MM.1S (cell line): Measurements from ENCODE around the gene FHL3.

Experiments used
- DNase-seq: peaks from one replicate; pipeline ENCODE4 v3.0.0-alpha.2; 2015
- H2AFZ ChIP-seq: fragments of 300-600 bp; sonication (generic); 2 replicates; pipeline ENCODE4 v1.6.0; 2016; ENCODE audit warnings: antibody characterized with exemption, low read length
- H3F3A ChIP-seq: fragments of 300-600 bp; sonication (generic); 2 replicates; pipeline ENCODE4 v1.6.1; 2016; ENCODE audit warnings: mild to moderate bottlenecking, antibody characterized with exemption, low read length, moderate library complexity, mixed read lengths; ENCODE audit not compliant: insufficient read depth
- H3K27ac ChIP-seq: fragments of 300-600 bp; sonication (generic); 2 replicates; pipeline ENCODE4 v1.5.1; 2016; ENCODE audit warnings: mild to moderate bottlenecking, low read length
- H3K27me3 ChIP-seq: fragments of 300-600 bp; sonication (generic); replicated peaks from 2 replicates; pipeline ENCODE4 v1.6.0; 2016; ENCODE audit warnings: low read length; ENCODE audit not compliant: insufficient read depth
- H3K36me3 ChIP-seq: fragments of 300-600 bp; sonication (generic); replicated peaks from 2 replicates; pipeline ENCODE4 v1.6.1; 2016; ENCODE audit warnings: mild to moderate bottlenecking, low read length, mixed read lengths; ENCODE audit not compliant: insufficient read depth
- H3K4me1 ChIP-seq: fragments of 300-600 bp; sonication (generic); 2 replicates; pipeline ENCODE4 v1.6.1; 2016; ENCODE audit warnings: low read length, mixed read lengths
- H3K4me2 ChIP-seq: fragments of 300-600 bp; sonication (generic); 2 replicates; pipeline ENCODE4 v1.6.0; 2016; ENCODE audit warnings: low read depth, low read length
- H3K4me3 ChIP-seq: fragments of 300-600 bp; sonication (generic); 2 replicates; pipeline ENCODE4 v1.5.1; 2016; ENCODE audit warnings: low read length, mixed read lengths
- H3K79me2 ChIP-seq: fragments of 300-600 bp; sonication (generic); 2 replicates; pipeline ENCODE4 v1.6.1; 2016; ENCODE audit warnings: mixed run types, low read length, mixed read lengths
- H3K9ac ChIP-seq: fragments of 300-600 bp; sonication (generic); 2 replicates; pipeline ENCODE4 v1.6.1; 2016; ENCODE audit warnings: low read length, mixed read lengths
- H3K9me2 ChIP-seq: fragments of 300-600 bp; sonication (generic); replicated peaks from 2 replicates; pipeline ENCODE4 v1.6.1; 2016; ENCODE audit warnings: mild to moderate bottlenecking, low read length, mixed read lengths; ENCODE audit not compliant: insufficient read depth
- H3K9me3 ChIP-seq: fragments of 300-600 bp; sonication (generic); replicated peaks from 2 replicates; pipeline ENCODE4 v1.6.1; 2016; ENCODE audit warnings: mild to moderate bottlenecking, low read length, mixed read lengths; ENCODE audit not compliant: insufficient read depth
- H4K20me1 ChIP-seq: fragments of 300-600 bp; sonication (generic); 2 replicates; pipeline ENCODE4 v1.6.1; 2016; ENCODE audit warnings: mild to moderate bottlenecking, low read length, moderate library complexity, mixed read lengths; ENCODE audit not compliant: insufficient read depth
- CTCF ChIP-seq: fragments of 300-600 bp; sonication (generic); IDR thresholded peaks from 2 replicates; pipeline ENCODE4 v1.5.1; 2016; ENCODE audit warnings: antibody characterized with exemption, low read length, mixed read lengths
- EZH2 ChIP-seq: fragments of 300-600 bp; sonication (generic); optimal IDR thresholded peaks from 2 replicates; pipeline ENCODE3; 2017; ENCODE audit warnings: low read depth, mild to moderate bottlenecking, antibody characterized with exemption, low read length, mixed read lengths
- EZH2phosphoT487 ChIP-seq: fragments of 300-600 bp; sonication (generic); IDR thresholded peaks from 2 replicates; pipeline ENCODE4 v1.6.1; 2018; ENCODE audit warnings: antibody characterized with exemption, low read length

Gene FHL3

GRCh38 chr1:37989361-37989930 lies 15.9 kb downstream of the FHL3 start:
- H2AFZ ChIP-seq: peak overlapping the region; percentile 71
- peak; percentile 39 for DNase-seq

GRCh38 chr1:37987679-37988078 lies 17.6 kb downstream of the FHL3 start:
- no peak overlapping the region for H3K9ac ChIP-seq
- no peak overlapping the region for H3K4me2 ChIP-seq
- H4K20me1 ChIP-seq: 0 out of 2 replicates have a peak, but pooled peaks cover 3% of the 10 kb centered on the region
- H3K27me3 ChIP-seq: no peaks in the 10 kb centered on the region
- H3K9me3 ChIP-seq: no peaks in the 10 kb centered on the region
- H2AFZ ChIP-seq: no peak overlapping the region
- no peak overlapping the region for H3K27ac ChIP-seq
- TF ChIP-seq EZH2 (no peak), CTCF (no peak)
- peaks cover 6% of the 10 kb centered on the region for H3F3A ChIP-seq
- no peak for DNase-seq
- H3K4me1 ChIP-seq: peaks cover 9% of the 10 kb centered on the region
- no peak overlapping the region for H3K4me3 ChIP-seq
- H3K9me2 ChIP-seq: no peaks in the 10 kb centered on the region
- peaks cover 32% of the 10 kb centered on the region for H3K79me2 ChIP-seq
- H3K36me3 ChIP-seq: peaks cover 4% of the 10 kb centered on the region; the same call in 1 of the 2 replicates

More at GRCh38 chr1:37989361-37989930, 15.9 kb downstream of the FHL3 start:
- peak overlapping the region; percentile 84 for H3K4me3 ChIP-seq
- TF ChIP-seq EZH2 (no peak), EZH2phosphoT487 (no peak), CTCF (no peak)
- H3K9ac ChIP-seq: peak overlapping the region; percentile 82
- 0 out of 2 replicates have a peak, but pooled peaks cover 3% of the 10 kb centered on the region for H4K20me1 ChIP-seq
- H3K36me3 ChIP-seq: peaks cover 4% of the 10 kb centered on the region; the same call in 1 of the 2 replicates
- peaks cover 9% of the 10 kb centered on the region for H3K4me1 ChIP-seq
- no peaks in the 10 kb centered on the region for H3K9me3 ChIP-seq
- peaks cover 32% of the 10 kb centered on the region for H3K79me2 ChIP-seq
- H3K4me2 ChIP-seq: peak overlapping the region; percentile 55
- no peaks in the 10 kb centered on the region for H3K27me3 ChIP-seq
- peaks cover 6% of the 10 kb centered on the region for H3F3A ChIP-seq
- H3K27ac ChIP-seq: peak overlapping the region; percentile 46; the same call in 1 of the 2 replicates
- H3K9me2 ChIP-seq: no peaks in the 10 kb centered on the region

GRCh38 chr1:37983546-37983945 lies 21.8 kb downstream of the FHL3 start:
- Histone ChIP-seq H3K9ac (no peak overlapping the region), H4K20me1 (0 out of 2 replicates have a peak, but pooled peaks cover 3% of the 10 kb centered on the region), H3K9me2 (no peaks in the 10 kb centered on the region), H3K27me3 (no peaks in the 10 kb centered on the region), H3F3A (no peaks in the 10 kb centered on the region), H3K4me3 (no peak overlapping the region), H3K27ac (no peak overlapping the region), H3K36me3 (peaks cover 8% of the 10 kb centered on the region; the same call in 1 of the 2 replicates), H3K4me1 (peaks cover 9% of the 10 kb centered on the region), H3K79me2 (peaks cover 24% of the 10 kb centered on the region), H3K4me2 (no peak overlapping the region), H3K9me3 (no peaks in the 10 kb centered on the region), H2AFZ (no peak overlapping the region)
- TF ChIP-seq EZH2 (no peak), CTCF (no peak), EZH2phosphoT487 (no peak)
- DNase-seq: no peak
